ENCODE data around the gene TREML4. TPM values are rescaled to one million over a fixed set of nuclear protein-coding genes. Genes with fewer than 3 reads are reported as not detected.
"Not testable (repeated sequence)": the region's sequence is repeated elsewhere in the genome, so short reads cannot be mapped to it uniquely, and the experiment has no call there.

TREML4 gene
- polyA plus RNA-seq, 2 of the 4 experiments (the other 2 are of a cell fraction) = not detected

DNA sequence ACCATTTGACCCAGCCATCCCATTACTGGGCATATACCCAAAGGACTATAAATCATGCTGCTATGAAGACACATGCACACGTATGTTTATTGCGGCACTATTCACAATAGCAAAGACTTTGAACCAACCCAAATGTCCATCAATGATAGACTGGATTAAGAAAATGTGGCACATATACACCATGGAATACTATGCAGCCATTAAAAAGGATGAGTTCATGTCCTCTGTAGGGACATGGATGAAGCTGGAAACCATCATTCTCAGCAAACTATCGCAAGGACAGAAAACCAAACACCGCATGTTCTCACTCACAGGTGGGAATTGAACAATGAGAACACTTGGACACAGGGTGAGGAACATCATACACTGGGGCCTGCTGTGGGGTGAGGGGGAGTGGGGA lies 18.4 kb downstream of the TREML4 start:
- H3K4me2 ChIP-seq; CTCF ChIA-PET; DNase-seq (ENCODE audit: low read depth in 1 of 2, low spot score in 1 of 2); H3K27ac ChIP-seq; FAIRE-seq; H3K9me3 ChIP-seq; ATAC-seq; POLR2A ChIA-PET; H3K4me1 ChIP-seq; H3K4me3 ChIP-seq: not testable (repeated sequence)
- 63% methylated on average over 4 of the region's 4 CpGs for WGBS (ENCODE audit: missing lambda C conversion rate)

- CTCF ChIA-PET = interaction anchor here (1.2 kb wide), 1 partner anchor 11 kb away, joined by 3 read pairs; no protein-coding TSS in a partner anchor
- FAIRE-seq (no peak), ATAC-seq (no peak), DNase-seq (ENCODE audit: low read depth in 1 of 2, low spot score in 1 of 2) (no peak)
- TF ChIP-seq HEYL (CRISPR knock-in tag; IDR thresholded peaks at IDR 0.05) (no peak), CHD4 (IDR thresholded peaks at IDR 0.05; ENCODE audit: borderline replicate concordance) (no peak)
- H3K4me2 ChIP-seq = no peak overlapping the region
- H3K27ac ChIP-seq = no peak overlapping the region
- no peak overlapping the region for H3K4me3 ChIP-seq
- no peaks in the 10 kb centered on the region for H3K9me3 ChIP-seq
- WGBS (ENCODE audit: missing lambda C conversion rate) = 53% methylated on average over 4 of the region's 9 CpGs
- POLR2A ChIA-PET = no interaction called here
- no peaks in the 10 kb centered on the region for H3K4me1 ChIP-seq
Measured at GRCh38 chr6:41247288-41247865, 19.2 kb downstream of the TREML4 start.

DNA sequence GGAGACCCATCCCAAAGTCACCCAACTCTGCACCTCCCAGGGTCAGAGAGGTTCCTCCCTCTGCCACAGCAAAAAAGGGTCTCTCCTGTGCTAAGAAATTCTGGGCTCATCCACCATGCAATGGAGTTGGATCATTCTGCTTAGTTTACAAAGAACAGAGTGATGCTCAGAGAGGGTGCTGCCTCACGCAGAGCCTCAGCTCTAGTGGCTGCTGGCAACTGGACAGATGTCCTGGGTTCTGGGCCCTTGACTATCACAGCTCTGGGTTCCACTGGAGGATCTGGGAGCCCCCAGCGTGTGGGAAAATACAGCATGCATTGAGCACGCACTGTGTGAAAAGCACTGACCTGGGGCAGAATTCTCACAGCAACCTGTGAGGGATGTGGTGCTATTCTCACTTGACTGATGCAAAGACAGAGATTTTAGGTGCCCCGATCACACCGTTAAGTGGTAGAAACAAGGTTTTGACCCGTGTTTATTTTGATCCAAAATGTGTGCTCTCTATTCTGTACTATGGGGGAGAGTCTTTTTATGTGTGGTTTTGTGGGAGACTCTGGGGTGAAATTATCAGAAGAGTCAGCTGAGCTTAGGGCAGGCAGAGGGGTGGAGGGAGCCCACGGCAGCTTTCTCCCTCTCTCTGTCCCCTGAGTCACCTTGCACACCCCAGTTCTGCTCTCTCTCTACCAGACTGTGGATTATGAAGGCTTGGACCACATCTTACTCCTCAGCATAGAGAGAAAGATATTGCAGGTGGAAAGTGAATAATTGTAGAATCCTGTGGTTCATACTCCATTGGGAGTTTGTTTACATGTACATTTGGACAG lies 19.9 kb downstream of the TREML4 start:
- no peak overlapping the region for H3K4me2 ChIP-seq
- no peak overlapping the region for H3K4me3 ChIP-seq
- TF ChIP-seq HDAC2 (IDR thresholded peaks at IDR 0.05) (no peak), RNF2 (IDR thresholded peaks at IDR 0.05; ENCODE audit: borderline replicate concordance, low read depth) (no peak), CEBPB (IDR thresholded peaks at IDR 0.05) (no peak), SMC3 (IDR thresholded peaks at IDR 0.05) (no peak), RCOR1 (IDR thresholded peaks at IDR 0.05; ENCODE audit: low read depth, low read length) (no peak), MYC (IDR thresholded peaks at IDR 0.05; ENCODE audit: borderline replicate concordance, low read length) (no peak), RAD21 (conservative IDR thresholded peaks at IDR 0.05 in 1 of 2, IDR thresholded peaks at IDR 0.05 in 1 of 2) (no peak), GATA3 (IDR thresholded peaks at IDR 0.05; ENCODE audit: borderline replicate concordance) (no peak), EHF (CRISPR knock-in tag; IDR thresholded peaks at IDR 0.05) (no peak)
- TF ChIP-seq, protein P1, sequence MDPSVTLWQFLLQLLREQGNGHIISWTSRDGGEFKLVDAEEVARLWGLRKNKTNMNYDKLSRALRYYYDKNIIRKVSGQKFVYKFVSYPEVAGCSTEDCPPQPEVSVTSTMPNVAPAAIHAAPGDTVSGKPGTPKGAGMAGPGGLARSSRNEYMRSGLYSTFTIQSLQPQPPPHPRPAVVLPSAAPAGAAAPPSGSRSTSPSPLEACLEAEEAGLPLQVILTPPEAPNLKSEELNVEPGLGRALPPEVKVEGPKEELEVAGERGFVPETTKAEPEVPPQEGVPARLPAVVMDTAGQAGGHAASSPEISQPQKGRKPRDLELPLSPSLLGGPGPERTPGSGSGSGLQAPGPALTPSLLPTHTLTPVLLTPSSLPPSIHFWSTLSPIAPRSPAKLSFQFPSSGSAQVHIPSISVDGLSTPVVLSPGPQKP (IDR thresholded peaks at IDR 0.05; ENCODE audit: low read depth, low read length) = no peak
- TF ChIP-seq, protein P2, sequence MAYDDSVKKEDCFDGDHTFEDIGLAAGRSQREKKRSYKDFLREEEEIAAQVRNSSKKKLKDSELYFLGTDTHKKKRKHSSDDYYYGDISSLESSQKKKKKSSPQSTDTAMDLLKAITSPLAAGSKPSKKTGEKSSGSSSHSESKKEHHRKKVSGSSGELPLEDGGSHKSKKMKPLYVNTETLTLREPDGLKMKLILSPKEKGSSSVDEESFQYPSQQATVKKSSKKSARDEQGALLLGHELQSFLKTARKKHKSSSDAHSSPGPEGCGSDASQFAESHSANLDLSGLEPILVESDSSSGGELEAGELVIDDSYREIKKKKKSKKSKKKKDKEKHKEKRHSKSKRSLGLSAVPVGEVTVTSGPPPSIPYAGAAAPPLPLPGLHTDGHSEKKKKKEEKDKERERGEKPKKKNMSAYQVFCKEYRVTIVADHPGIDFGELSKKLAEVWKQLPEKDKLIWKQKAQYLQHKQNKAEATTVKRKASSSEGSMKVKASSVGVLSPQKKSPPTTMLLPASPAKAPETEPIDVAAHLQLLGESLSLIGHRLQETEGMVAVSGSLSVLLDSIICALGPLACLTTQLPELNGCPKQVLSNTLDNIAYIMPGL (CRISPR knock-in tag; IDR thresholded peaks at IDR 0.05; ENCODE audit: borderline replicate concordance) = no peak
- TF ChIP-seq, protein P3, sequence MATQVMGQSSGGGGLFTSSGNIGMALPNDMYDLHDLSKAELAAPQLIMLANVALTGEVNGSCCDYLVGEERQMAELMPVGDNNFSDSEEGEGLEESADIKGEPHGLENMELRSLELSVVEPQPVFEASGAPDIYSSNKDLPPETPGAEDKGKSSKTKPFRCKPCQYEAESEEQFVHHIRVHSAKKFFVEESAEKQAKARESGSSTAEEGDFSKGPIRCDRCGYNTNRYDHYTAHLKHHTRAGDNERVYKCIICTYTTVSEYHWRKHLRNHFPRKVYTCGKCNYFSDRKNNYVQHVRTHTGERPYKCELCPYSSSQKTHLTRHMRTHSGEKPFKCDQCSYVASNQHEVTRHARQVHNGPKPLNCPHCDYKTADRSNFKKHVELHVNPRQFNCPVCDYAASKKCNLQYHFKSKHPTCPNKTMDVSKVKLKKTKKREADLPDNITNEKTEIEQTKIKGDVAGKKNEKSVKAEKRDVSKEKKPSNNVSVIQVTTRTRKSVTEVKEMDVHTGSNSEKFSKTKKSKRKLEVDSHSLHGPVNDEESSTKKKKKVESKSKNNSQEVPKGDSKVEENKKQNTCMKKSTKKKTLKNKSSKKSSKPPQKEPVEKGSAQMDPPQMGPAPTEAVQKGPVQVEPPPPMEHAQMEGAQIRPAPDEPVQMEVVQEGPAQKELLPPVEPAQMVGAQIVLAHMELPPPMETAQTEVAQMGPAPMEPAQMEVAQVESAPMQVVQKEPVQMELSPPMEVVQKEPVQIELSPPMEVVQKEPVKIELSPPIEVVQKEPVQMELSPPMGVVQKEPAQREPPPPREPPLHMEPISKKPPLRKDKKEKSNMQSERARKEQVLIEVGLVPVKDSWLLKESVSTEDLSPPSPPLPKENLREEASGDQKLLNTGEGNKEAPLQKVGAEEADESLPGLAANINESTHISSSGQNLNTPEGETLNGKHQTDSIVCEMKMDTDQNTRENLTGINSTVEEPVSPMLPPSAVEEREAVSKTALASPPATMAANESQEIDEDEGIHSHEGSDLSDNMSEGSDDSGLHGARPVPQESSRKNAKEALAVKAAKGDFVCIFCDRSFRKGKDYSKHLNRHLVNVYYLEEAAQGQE (IDR thresholded peaks at IDR 0.05) = no peak
- no peaks in the 10 kb centered on the region for H3K9me3 ChIP-seq
- DNase-seq (ENCODE audit: low read depth in 1 of 2, low spot score in 1 of 2) (no peak), ATAC-seq (peak in 1 of 2 experiments; percentile 19; a peak in 1 of 6 replicates), FAIRE-seq (no peak)
- 23% methylated on average over 7 of the region's 7 CpGs for WGBS (ENCODE audit: missing lambda C conversion rate)
- ChIA-PET CTCF (interaction anchor here (1.2 kb wide), 1 partner anchor 11 kb away, joined by 3 read pairs; no protein-coding TSS in a partner anchor), POLR2A (no interaction called here)
- no peak overlapping the region for H3K27ac ChIP-seq
- no peaks in the 10 kb centered on the region for H3K4me1 ChIP-seq
